ENCODE data around the gene HINT2. TPM values are rescaled to one million over a fixed set of nuclear protein-coding genes. Genes with fewer than 3 reads are reported as not detected.
A peak's percentile ranks its signal among the peaks of the same experiment; 100 is the strongest.

Gene HINT2
- total and polyA plus RNA-seq, 8 donors, result 8.4 to 131 (median 21.0) TPM

DNA sequence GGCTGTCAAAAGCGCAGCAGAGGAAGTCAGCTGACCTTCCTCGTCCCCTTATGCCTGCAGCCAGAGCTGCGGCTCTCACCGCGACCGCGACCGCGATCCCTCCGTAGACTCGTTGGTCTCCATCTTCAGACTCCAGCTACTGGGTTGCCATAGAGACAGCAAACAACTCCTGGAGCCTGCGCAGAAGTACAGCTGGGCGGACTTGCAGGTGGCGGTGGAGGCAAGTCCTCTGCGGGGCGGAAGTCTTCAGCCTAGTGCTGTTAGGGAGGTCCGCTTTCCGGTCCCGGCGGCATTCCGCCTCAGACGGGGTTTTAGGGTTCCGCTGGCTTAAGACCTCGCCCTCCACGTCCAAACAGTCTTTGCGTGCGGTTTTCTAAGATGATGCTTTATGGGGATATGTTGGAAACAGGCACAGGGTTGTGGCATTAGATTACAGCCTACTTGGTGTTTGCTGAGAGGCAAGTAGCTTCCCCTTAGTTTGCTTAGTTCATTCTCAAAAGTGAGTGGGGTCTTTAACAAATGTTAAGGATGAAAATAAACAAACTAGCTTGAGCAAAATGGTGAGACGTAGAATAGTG is 2.7 kb downstream of the HINT2 start, which contains the start of gene SPAG8:
Gene SPAG8, minus strand, starts transcription at position 238 of the 578 bp plus-strand sequence. Its CDS starts 115 bp downstream, at position 123.
- H3K36me3 ChIP-seq, result peaks cover 9 to 34% (median 33%) of the 10 kb centered on the region in 4 donors
- WGBS, 5 donors, result 1% methylated on average over 23 to 28 of the region's 28 CpGs
- DNase-seq, result peak; percentile 94 to 98
- peak within 1 kb of the TSS; percentile 68 to 98 (median 97) for H3K27ac ChIP-seq
- peaks cover 24 to 41% (median 37%) of the 10 kb centered on the region in 4 donors for H3K4me1 ChIP-seq
- TF ChIP-seq POLR2A (IDR thresholded peaks at IDR 0.05) (no peak), POLR2AphosphoS5 (IDR thresholded peaks at IDR 0.05) (peak; percentile 52 to 89 (median 77))
- peak within 1 kb of the TSS; percentile 44 to 65 (median 52) for H3K4me3 ChIP-seq
- H3K9me3 ChIP-seq, result no peaks in the 10 kb centered on the region
- no peaks in the 10 kb centered on the region for H3K27me3 ChIP-seq
- intact Hi-C loops (cut with DNase I; ENCODE audit: low total_unique reads), result no loop called here

- Histone ChIP-seq H3K4me1 (peaks cover 24 to 41% (median 37%) of the 10 kb centered on the region in 4 donors), H3K4me3 (peak overlapping the region; percentile 44 to 65 (median 52)), H3K9me3 (no peaks in the 10 kb centered on the region), H3K27me3 (no peaks in the 10 kb centered on the region), H3K36me3 (peaks cover 14 to 40% (median 39%) of the 10 kb centered on the region in 4 donors), H3K27ac (peak overlapping the region; percentile 2 to 98 (median 84))
- 8 to 11% (median 9%) methylated on average over 12 of the region's 12 CpGs for WGBS, 5 donors
- peak in 1 of 2 donors; percentile 61 for DNase-seq
- TF ChIP-seq POLR2AphosphoS5 (IDR thresholded peaks at IDR 0.05) (no peak), EP300 (IDR thresholded peaks at IDR 0.05) (no peak)
- TF ChIP-seq, protein P1, sequence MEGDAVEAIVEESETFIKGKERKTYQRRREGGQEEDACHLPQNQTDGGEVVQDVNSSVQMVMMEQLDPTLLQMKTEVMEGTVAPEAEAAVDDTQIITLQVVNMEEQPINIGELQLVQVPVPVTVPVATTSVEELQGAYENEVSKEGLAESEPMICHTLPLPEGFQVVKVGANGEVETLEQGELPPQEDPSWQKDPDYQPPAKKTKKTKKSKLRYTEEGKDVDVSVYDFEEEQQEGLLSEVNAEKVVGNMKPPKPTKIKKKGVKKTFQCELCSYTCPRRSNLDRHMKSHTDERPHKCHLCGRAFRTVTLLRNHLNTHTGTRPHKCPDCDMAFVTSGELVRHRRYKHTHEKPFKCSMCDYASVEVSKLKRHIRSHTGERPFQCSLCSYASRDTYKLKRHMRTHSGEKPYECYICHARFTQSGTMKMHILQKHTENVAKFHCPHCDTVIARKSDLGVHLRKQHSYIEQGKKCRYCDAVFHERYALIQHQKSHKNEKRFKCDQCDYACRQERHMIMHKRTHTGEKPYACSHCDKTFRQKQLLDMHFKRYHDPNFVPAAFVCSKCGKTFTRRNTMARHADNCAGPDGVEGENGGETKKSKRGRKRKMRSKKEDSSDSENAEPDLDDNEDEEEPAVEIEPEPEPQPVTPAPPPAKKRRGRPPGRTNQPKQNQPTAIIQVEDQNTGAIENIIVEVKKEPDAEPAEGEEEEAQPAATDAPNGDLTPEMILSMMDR (IDR thresholded peaks at IDR 0.05), result no peak
- intact Hi-C loops (cut with DNase I; ENCODE audit: low total_unique reads), result no loop called here
Observed at GRCh38 chr9:35811381-35812024, 3.3 kb downstream of the HINT2 start.

GRCh38 chr9:35810122-35810521 is 4.7 kb downstream of the HINT2 start:
- Histone ChIP-seq H3K9me3 (no peaks in the 10 kb centered on the region), H3K27me3 (no peaks in the 10 kb centered on the region), H3K36me3 (peaks cover 22 to 54% (median 53%) of the 10 kb centered on the region in 4 donors), H3K27ac (no peak overlapping the region), H3K4me3 (no peak overlapping the region), H3K4me1 (peaks cover 24 to 41% (median 37%) of the 10 kb centered on the region in 4 donors)
- TF ChIP-seq POLR2AphosphoS5 (IDR thresholded peaks at IDR 0.05) (no peak), EP300 (IDR thresholded peaks at IDR 0.05) (no peak), POLR2A (IDR thresholded peaks at IDR 0.05) (no peak)
- TF ChIP-seq, protein P1 (IDR thresholded peaks at IDR 0.05), result no peak
- intact Hi-C loops (cut with DNase I; ENCODE audit: low total_unique reads), result no loop called here
- 88 to 100% (median 95%) methylated on average over 4 to 7 of the region's 7 CpGs for WGBS, 5 donors
- no peak for DNase-seq

- TF ChIP-seq, protein P1 (IDR thresholded peaks at IDR 0.05), result no peak
- no peak for TF ChIP-seq EP300 (IDR thresholded peaks at IDR 0.05)
- no peak for TF ChIP-seq POLR2A (IDR thresholded peaks at IDR 0.05)
- TF ChIP-seq POLR2AphosphoS5 (IDR thresholded peaks at IDR 0.05), result no peak
- WGBS, 5 donors, result 91 to 94% (median 94%) methylated on average over 9 of the region's 9 CpGs
- Histone ChIP-seq H3K27ac (no peak overlapping the region), H3K9me3 (no peaks in the 10 kb centered on the region), H3K36me3 (peaks cover 22 to 68% (median 66%) of the 10 kb centered on the region in 4 donors), H3K27me3 (no peaks in the 10 kb centered on the region), H3K4me1 (peaks cover 14 to 31% (median 26%) of the 10 kb centered on the region in 4 donors), H3K4me3 (no peak overlapping the region)
- intact Hi-C loops (cut with DNase I; ENCODE audit: low total_unique reads), result loop anchor here (10.0 kb wide), 1 partner anchor 56 kb away; no protein-coding TSS in a partner anchor
- no peak for DNase-seq
Observed at GRCh38 chr9:35808433-35808832, 6.4 kb downstream of the HINT2 start.

All from stomach (tissue), 9 donors.